Subcutaneous adipose tissue (tissue), 4 donors: ENCODE data around the gene MICAL2. TPM values are rescaled to one million over a fixed set of nuclear protein-coding genes. Genes with fewer than 3 reads are reported as not detected.

ENCODE experiments used
- total RNA-seq, 4 donors: library from RNA; depleted of rRNA; stranded (reverse); fragments of >200 nt; gene quantifications; one replicate each; pipeline ENCODE4 v1.1.0, GENCODE V29; 2016
- TF ChIP-seq, protein P1 (sequence below): fragments of 450-650 bp; IDR thresholded peaks from one replicate; pipeline ENCODE4 v1.5.1; 2016; ENCODE audit warnings: low read depth, mild to moderate bottlenecking, control low read depth, antibody characterized with exemption, moderate library complexity

The MICAL2 gene
- total RNA-seq, 4 donors from 2014 or later = 11.4 to 28.4 (median 24.8) TPM

DNA sequence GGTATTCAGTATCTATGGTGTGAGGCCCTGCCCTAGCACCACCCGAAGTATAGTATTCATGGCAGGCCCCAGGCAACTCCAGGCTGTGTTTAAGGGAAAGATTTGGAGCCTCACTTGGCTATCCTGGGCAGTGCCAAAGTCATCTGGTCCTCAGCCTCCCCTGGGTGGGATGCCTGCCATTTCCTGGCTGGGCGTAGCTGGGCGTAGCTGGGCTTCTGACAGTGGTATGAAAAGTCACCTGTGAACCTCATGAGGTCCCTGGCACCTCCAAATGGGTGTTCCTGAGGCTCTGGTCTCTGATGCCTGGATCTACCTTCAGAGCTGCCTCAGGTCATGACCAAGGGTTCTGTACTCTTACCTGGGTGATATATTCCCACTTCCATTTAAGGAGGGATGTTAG is 154.0 kb downstream of the MICAL2 start:
- TF ChIP-seq, protein P1, sequence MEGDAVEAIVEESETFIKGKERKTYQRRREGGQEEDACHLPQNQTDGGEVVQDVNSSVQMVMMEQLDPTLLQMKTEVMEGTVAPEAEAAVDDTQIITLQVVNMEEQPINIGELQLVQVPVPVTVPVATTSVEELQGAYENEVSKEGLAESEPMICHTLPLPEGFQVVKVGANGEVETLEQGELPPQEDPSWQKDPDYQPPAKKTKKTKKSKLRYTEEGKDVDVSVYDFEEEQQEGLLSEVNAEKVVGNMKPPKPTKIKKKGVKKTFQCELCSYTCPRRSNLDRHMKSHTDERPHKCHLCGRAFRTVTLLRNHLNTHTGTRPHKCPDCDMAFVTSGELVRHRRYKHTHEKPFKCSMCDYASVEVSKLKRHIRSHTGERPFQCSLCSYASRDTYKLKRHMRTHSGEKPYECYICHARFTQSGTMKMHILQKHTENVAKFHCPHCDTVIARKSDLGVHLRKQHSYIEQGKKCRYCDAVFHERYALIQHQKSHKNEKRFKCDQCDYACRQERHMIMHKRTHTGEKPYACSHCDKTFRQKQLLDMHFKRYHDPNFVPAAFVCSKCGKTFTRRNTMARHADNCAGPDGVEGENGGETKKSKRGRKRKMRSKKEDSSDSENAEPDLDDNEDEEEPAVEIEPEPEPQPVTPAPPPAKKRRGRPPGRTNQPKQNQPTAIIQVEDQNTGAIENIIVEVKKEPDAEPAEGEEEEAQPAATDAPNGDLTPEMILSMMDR = no peak

DNA sequence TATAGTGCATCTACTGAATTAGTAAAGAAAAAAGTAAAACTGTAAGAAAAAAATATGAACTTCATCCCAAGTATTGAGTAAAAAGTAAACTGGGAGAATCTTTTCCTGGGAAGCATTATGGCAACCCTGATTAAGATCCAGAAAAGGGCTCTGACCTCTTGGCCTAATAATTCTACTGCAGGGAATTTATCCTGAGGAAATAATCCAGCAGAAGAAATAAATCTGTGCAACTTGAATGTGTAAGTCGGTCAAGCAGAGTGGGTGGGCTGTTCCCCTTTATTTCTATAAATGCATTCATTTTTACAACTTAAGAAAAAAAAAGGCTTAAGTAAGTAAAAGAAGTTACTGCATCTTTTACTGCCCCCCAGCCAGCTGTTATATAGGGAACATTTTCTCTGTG is 155.7 kb downstream of the MICAL2 start:
- TF ChIP-seq, protein P1 = no peak

DNA sequence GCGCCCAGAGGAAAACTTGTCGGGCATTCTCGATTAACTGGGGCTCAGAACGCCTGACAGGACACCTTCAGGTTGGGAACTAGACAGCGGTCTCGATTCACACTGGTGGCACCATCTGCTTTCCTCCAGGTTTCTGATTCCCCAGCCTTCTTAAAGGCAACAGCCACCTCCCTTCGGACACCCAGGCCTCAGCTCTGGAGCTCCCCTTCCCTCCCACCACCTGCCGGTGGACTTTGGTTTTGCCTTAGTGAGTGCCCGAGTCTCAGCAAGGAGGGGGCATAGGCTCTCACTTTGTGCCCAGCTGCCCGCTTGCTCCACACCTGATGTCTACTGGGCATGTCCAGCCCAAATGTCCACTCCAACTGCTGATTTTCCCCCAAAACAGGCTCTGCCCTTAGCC is 156.6 kb downstream of the MICAL2 start:
- TF ChIP-seq, protein P1 = no peak

DNA sequence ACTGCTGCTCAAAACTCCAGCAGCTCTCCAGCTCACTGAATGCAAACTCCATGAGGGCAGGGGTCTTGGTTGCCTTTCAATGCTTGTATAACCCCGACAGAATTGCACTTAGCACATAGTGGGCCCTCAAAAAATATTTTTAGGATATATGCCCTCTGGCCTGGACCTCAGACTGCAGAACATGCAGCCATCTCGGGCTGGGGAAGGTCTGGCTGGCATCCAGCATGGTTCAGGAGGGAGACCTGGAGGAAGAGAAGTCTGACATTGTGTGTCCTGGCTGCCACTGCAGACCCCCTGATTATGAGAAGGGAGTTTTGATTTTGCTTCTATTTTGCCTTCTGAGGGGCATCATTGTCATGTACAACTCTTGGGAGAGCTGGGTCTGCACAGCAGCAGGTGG is 157.5 kb downstream of the MICAL2 start:
- TF ChIP-seq, protein P1 = no peak

DNA sequence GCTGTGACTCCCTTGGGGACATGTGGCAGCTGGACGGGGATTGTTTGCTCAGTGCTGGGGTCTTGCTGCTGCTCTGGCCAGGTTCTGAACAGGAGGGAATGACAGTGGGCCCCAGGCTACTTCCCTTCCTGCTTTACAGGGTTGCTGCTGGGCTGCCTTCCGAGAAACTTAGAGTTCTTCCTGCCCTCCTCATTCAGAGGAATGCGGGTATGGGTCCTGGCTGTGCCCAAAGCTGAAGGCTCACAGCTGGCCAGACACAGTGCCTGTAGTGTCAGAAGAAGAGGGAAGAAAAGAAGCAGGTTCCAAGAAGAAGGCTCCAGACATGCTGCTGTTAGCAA is 158.7 kb downstream of the MICAL2 start:
- TF ChIP-seq, protein P1 = no peak

DNA sequence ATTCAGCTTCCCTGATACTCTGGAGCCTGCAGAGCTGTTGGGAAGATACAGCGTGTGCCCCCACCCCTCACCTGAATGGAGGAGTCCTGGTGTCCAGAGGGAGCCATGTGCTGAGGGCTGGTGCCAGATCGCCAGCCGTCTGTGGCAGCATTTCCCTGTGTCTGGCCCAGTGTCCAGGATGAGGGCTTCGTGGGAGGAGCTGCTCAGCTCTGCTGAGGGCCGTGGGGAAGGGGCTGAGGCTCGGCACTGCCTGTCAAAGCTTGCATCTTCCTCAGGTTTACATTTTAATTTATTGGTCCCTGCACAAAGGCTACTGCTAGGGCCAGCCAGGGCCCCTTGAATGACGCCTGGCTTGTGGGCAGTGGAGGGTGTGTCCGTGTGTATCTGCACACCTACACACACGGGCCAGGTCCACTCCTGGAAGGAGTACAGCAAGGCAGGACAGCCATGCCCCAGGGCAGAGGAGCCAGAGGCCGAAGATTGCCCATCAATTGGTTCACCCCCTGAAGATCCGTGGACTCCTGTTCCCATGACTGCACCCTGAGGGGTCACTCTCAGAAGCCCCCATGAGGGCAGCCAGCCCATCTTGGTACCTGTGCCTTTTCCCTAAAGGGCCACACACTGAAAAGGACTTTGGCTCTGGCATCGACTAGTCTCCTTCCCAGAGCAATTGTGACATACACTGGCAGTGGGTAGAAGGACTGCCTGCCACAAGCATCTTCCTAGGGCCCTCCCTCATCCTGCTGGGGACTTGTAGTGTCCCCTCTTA is 159.2 kb downstream of the MICAL2 start:
- TF ChIP-seq, protein P1 = no peak

DNA sequence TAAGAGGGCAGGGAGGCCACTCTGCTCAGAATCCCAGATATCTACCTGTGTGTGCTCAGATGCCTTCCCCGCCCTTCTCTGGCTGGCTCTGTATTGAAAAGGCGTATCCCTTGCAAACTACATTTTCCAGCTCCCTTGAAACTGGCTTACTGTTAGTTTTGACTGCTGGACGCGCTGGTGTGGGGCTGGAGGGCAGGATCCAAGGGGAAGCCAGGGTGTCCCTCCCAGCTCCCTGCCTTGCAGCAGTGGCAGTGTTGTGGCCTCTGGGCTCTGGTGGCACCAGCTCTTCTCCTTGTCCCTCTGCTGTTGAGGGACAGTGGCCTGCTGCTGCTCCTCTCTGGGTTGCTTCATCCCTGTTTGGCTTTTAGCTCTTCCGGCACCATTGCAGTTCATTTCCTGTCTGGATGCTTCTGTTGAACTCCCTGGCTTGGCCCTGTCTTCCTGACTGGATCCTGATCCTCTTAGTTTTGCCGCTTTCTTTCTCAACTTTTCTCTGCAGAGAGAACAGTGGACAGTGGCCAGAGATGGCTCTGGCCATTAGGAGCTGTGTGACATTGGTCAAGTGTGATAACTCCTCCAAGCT is 159.9 kb downstream of the MICAL2 start:
- TF ChIP-seq, protein P1 = no peak
